ENCODE measurements around the gene LHX1.

GRCh38 chr17:36901506-36901905 is 35.8 kb upstream of the LHX1 start:
- TF ChIP-seq CTCF (IDR thresholded peaks at IDR 0.05) (no peak), HMGXB4 (CRISPR knock-in tag; IDR thresholded peaks at IDR 0.05) (no peak), RORB (CRISPR knock-in tag; IDR thresholded peaks at IDR 0.05) (no peak), CDX4 (CRISPR knock-in tag; IDR thresholded peaks at IDR 0.05; ENCODE audit: borderline replicate concordance) (no peak), CBFB (CRISPR knock-in tag; IDR thresholded peaks at IDR 0.05; ENCODE audit: low read depth) (no peak), NR2C2 (CRISPR knock-in tag; IDR thresholded peaks at IDR 0.05) (no peak)
- TF ChIP-seq, protein P1, sequence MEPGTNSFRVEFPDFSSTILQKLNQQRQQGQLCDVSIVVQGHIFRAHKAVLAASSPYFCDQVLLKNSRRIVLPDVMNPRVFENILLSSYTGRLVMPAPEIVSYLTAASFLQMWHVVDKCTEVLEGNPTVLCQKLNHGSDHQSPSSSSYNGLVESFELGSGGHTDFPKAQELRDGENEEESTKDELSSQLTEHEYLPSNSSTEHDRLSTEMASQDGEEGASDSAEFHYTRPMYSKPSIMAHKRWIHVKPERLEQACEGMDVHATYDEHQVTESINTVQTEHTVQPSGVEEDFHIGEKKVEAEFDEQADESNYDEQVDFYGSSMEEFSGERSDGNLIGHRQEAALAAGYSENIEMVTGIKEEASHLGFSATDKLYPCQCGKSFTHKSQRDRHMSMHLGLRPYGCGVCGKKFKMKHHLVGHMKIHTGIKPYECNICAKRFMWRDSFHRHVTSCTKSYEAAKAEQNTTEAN (CRISPR knock-in tag; IDR thresholded peaks at IDR 0.05), result no peak
- TF ChIP-seq, protein P2, sequence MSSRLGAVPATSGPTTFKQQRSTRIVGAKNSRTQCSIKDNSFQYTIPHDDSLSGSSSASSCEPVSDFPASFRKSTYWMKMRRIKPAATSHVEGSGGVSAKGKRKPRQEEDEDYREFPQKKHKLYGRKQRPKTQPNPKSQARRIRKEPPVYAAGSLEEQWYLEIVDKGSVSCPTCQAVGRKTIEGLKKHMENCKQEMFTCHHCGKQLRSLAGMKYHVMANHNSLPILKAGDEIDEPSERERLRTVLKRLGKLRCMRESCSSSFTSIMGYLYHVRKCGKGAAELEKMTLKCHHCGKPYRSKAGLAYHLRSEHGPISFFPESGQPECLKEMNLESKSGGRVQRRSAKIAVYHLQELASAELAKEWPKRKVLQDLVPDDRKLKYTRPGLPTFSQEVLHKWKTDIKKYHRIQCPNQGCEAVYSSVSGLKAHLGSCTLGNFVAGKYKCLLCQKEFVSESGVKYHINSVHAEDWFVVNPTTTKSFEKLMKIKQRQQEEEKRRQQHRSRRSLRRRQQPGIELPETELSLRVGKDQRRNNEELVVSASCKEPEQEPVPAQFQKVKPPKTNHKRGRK (CRISPR knock-in tag; IDR thresholded peaks at IDR 0.05; ENCODE audit: borderline replicate concordance), result no peak
